H9 (cell line): ENCODE data around the gene KRT78. TPM values are rescaled to one million over a fixed set of nuclear protein-coding genes. Genes with fewer than 3 reads are reported as not detected.

Source experiments
- DNase-seq: peaks from one replicate; pipeline ENCODE4 v3.0.0-alpha.2; 2017
- H2AFZ ChIP-seq: one replicate; pipeline ENCODE4 v1.6.1; 2013; ENCODE audit warnings: mild to moderate bottlenecking, low read length, control low read depth, moderate library complexity
- H2AK5ac ChIP-seq: 2 replicates; pipeline ENCODE4 v1.6.1; 2013; ENCODE audit warnings: low read length, control low read depth, mixed read lengths; ENCODE audit not compliant: insufficient read length
- H2BK120ac ChIP-seq: one replicate; pipeline ENCODE4 v1.6.1; 2013; ENCODE audit warnings: low read depth, mild to moderate bottlenecking, low read length, control low read depth, inconsistent platforms; ENCODE audit not compliant: poor library complexity, severe bottlenecking
- H2BK12ac ChIP-seq: 2 replicates; pipeline ENCODE4 v1.6.1; 2013; ENCODE audit warnings: low read length, control low read depth, mixed read lengths, low read depth; ENCODE audit not compliant: insufficient read length
- H2BK15ac ChIP-seq: 2 replicates; pipeline ENCODE4 v1.6.1; 2013; ENCODE audit warnings: low read depth, low read length, control low read depth
- H2BK20ac ChIP-seq: one replicate; pipeline ENCODE4 v1.6.1; 2013; ENCODE audit warnings: low read depth, mild to moderate bottlenecking, low read length, control low read depth, inconsistent platforms; ENCODE audit not compliant: poor library complexity, severe bottlenecking
- H2BK5ac ChIP-seq: 2 replicates; pipeline ENCODE4 v1.6.1; 2013; ENCODE audit warnings: low read length, control low read depth, mixed read lengths; ENCODE audit not compliant: insufficient read length
- H3K14ac ChIP-seq: 2 replicates; pipeline ENCODE4 v1.6.1; 2013; ENCODE audit warnings: low read length, control low read depth; ENCODE audit not compliant: insufficient read depth
- H3K18ac ChIP-seq: 2 replicates; pipeline ENCODE4 v1.6.1; 2013; ENCODE audit warnings: low read depth, mild to moderate bottlenecking, mixed read lengths, low read length, control low read depth; ENCODE audit not compliant: insufficient read length
- H3K23ac ChIP-seq: 2 replicates; pipeline ENCODE4 v1.6.1; 2013; ENCODE audit warnings: low read length, control low read depth, mixed read lengths, low read depth; ENCODE audit not compliant: insufficient read length
- H3K23me2 ChIP-seq: 2 replicates; pipeline ENCODE4 v1.6.1; 2013; ENCODE audit warnings: low read depth, mild to moderate bottlenecking, mixed read lengths, low read length, control low read depth; ENCODE audit not compliant: insufficient read length, poor library complexity, severe bottlenecking
- H3K27ac ChIP-seq: 2 replicates; pipeline ENCODE4 v1.5.1; 2013; ENCODE audit warnings: low read length, control low read depth, mixed read lengths, low read depth; ENCODE audit not compliant: insufficient read length
- H3K27me3 ChIP-seq: 2 replicates; pipeline ENCODE4 v1.6.1; 2013; ENCODE audit warnings: low read length, control low read depth, inconsistent platforms; ENCODE audit not compliant: insufficient read depth
- H3K4ac ChIP-seq: 2 replicates; pipeline ENCODE4 v1.6.1; 2013; ENCODE audit warnings: low read depth, mild to moderate bottlenecking, control low read depth, inconsistent platforms, low read length, moderate library complexity
- H3K4me1 ChIP-seq: 2 replicates; pipeline ENCODE4 v1.6.1; 2013; ENCODE audit warnings: low read length, control low read depth, inconsistent platforms; ENCODE audit not compliant: insufficient read depth
- H3K4me2 ChIP-seq: 2 replicates; pipeline ENCODE4 v1.6.1; 2013; ENCODE audit warnings: low read length, control low read depth, mixed read lengths; ENCODE audit not compliant: insufficient read length, insufficient read depth
- H3K56ac ChIP-seq: 2 replicates; pipeline ENCODE4 v1.6.1; 2013; ENCODE audit warnings: low read depth, mild to moderate bottlenecking, mixed read lengths, low read length, control low read depth; ENCODE audit not compliant: insufficient read length
- H3K79me1 ChIP-seq: 2 replicates; pipeline ENCODE4 v1.6.1; 2013; ENCODE audit warnings: low read depth, mild to moderate bottlenecking, moderate library complexity, low read length, control low read depth, inconsistent platforms; ENCODE audit not compliant: insufficient read depth, poor library complexity, severe bottlenecking
- H3K79me2 ChIP-seq: 2 replicates; pipeline ENCODE4 v1.6.1; 2013; ENCODE audit warnings: low read length, control low read depth, inconsistent platforms; ENCODE audit not compliant: insufficient read depth
- H3K9ac ChIP-seq: 2 replicates; pipeline ENCODE4 v1.6.1; 2013; ENCODE audit warnings: low read length, control low read depth, mixed read lengths; ENCODE audit not compliant: insufficient read length; ENCODE audit errors: extremely low read depth
- H3K9me3 ChIP-seq: one replicate; pipeline ENCODE4 v1.6.1; 2013; ENCODE audit warnings: low read depth, low read length, inconsistent platforms; ENCODE audit not compliant: control insufficient read depth
- H3T11ph ChIP-seq: one replicate; pipeline ENCODE4 v1.6.1; 2013; ENCODE audit warnings: mild to moderate bottlenecking, low read length, control low read depth, inconsistent platforms
- H4K20me1 ChIP-seq: one replicate; pipeline ENCODE4 v1.6.1; 2013; ENCODE audit not compliant: control insufficient read depth, insufficient read length, insufficient read depth
- H4K5ac ChIP-seq: 2 replicates; pipeline ENCODE4 v1.6.1; 2013; ENCODE audit warnings: low read depth, mild to moderate bottlenecking, mixed read lengths, low read length, control low read depth; ENCODE audit not compliant: insufficient read length
- H4K8ac ChIP-seq: replicated peaks from 2 replicates; pipeline ENCODE4 v1.6.1; 2013; ENCODE audit warnings: low read length, control low read depth, mixed read lengths, low read depth; ENCODE audit not compliant: insufficient read length
- H4K91ac ChIP-seq: 2 replicates; pipeline ENCODE4 v1.6.1; 2013; ENCODE audit warnings: low read depth, mild to moderate bottlenecking, moderate library complexity, mixed read lengths, low read length, control low read depth; ENCODE audit not compliant: insufficient read length
- H3K27ac Mint-ChIP-seq, 3 experiments: 2 replicates in 2 of 3; 3 replicates in 1 of 3; pipeline ENCODE4 v1.8.0; 2020 to 2021; ENCODE audit warnings: mixed read lengths in 3 of 3, mild to moderate bottlenecking in 1 of 3, moderate library complexity in 1 of 3
- H3K27me3 Mint-ChIP-seq: 2 replicates; pipeline ENCODE4 v1.8.0; 2021; ENCODE audit warnings: low read depth, mild to moderate bottlenecking, moderate library complexity, mixed read lengths
- H3K36me3 Mint-ChIP-seq, 3 experiments: 2 replicates in 2 of 3; 3 replicates in 1 of 3; pipeline ENCODE4 v1.8.0; 2020 to 2021; ENCODE audit warnings: low read depth in 3 of 3, mixed read lengths in 3 of 3; ENCODE audit not compliant: insufficient read depth in 1 of 3
- H3K4me1 Mint-ChIP-seq, 2 experiments: 2 replicates each; pipeline ENCODE4 v1.8.0; 2020; ENCODE audit warnings: mixed read lengths in 2 of 2
- H3K4me3 Mint-ChIP-seq, 2 experiments: 2 replicates in 1 of 2; 3 replicates in 1 of 2; pipeline ENCODE4 v1.8.0; 2020 to 2021; ENCODE audit warnings: mild to moderate bottlenecking in 2 of 2, mixed read lengths in 2 of 2, moderate library complexity in 1 of 2
- H3K9me3 Mint-ChIP-seq, 2 experiments: 2 replicates in 1 of 2; 3 replicates in 1 of 2; pipeline ENCODE4 v1.8.0; 2020; ENCODE audit warnings: mild to moderate bottlenecking in 2 of 2, mixed read lengths in 2 of 2, moderate library complexity in 1 of 2
- WGBS: extraction: QIAGEN DNeasy Blood & Tissue Kit; methylation state at CpG from one replicate; pipeline ENCODE4 v1.1.7; 2013; ENCODE audit warnings: missing lambda C conversion rate, low lambda C conversion rate, mixed read lengths; ENCODE audit not compliant: insufficient read length; ENCODE audit errors: extremely low coverage; 5-methylcytosine and 5-hydroxymethylcytosine counted together
- total RNA-seq: library from RNA; stranded (reverse); gene quantifications from 2 replicates; pipeline ENCODE4 v1.2.1, GENCODE V29; 2021
- TF ChIP-seq, protein P1 (sequence below): fragments of 200-600 bp; sonication (generic); conservative IDR thresholded peaks from 3 replicates; pipeline ENCODE4 v1.8.0; 2021; ENCODE audit warnings: antibody characterized with exemption, mild to moderate bottlenecking

Gene KRT78
- total RNA-seq, 1 experiment from 2014 or later, result not detected

- no peak overlapping the region for H3K27ac ChIP-seq
- H2BK20ac ChIP-seq, result no peak overlapping the region
- H4K5ac ChIP-seq, result no peak overlapping the region
- H3K9me3 Mint-ChIP-seq, result no peaks in the 10 kb centered on the region
- WGBS, result no CpG with 5 or more reads among the region's 7 CpGs
- no peak overlapping the region for H3K4me2 ChIP-seq
- H4K20me1 ChIP-seq, result no peaks in the 10 kb centered on the region
- H3K23ac ChIP-seq, result no peak overlapping the region
- peaks cover 3 to 7% of the 10 kb centered on the region in 2 experiments; a peak in 3 of 4 replicates for H3K4me1 Mint-ChIP-seq
- peaks cover 3% of the 10 kb centered on the region for H3K27me3 Mint-ChIP-seq
- H3K27me3 ChIP-seq, result no peaks in the 10 kb centered on the region
- H3K9me3 ChIP-seq, result no peaks in the 10 kb centered on the region
- DNase-seq, result no peak
- H2BK15ac ChIP-seq, result no peak overlapping the region
- no peaks in the 10 kb centered on the region for H3K4me1 ChIP-seq
- no peak overlapping the region for H2BK120ac ChIP-seq
- no peaks in the 10 kb centered on the region; a peak in 1 of 7 replicates for H3K36me3 Mint-ChIP-seq
- no peak overlapping the region for H3K9ac ChIP-seq
- H3K79me1 ChIP-seq, result no peaks in the 10 kb centered on the region
- H2BK5ac ChIP-seq, result no peak overlapping the region
- no peaks in the 10 kb centered on the region for H3K79me2 ChIP-seq
- TF ChIP-seq, protein P1, sequence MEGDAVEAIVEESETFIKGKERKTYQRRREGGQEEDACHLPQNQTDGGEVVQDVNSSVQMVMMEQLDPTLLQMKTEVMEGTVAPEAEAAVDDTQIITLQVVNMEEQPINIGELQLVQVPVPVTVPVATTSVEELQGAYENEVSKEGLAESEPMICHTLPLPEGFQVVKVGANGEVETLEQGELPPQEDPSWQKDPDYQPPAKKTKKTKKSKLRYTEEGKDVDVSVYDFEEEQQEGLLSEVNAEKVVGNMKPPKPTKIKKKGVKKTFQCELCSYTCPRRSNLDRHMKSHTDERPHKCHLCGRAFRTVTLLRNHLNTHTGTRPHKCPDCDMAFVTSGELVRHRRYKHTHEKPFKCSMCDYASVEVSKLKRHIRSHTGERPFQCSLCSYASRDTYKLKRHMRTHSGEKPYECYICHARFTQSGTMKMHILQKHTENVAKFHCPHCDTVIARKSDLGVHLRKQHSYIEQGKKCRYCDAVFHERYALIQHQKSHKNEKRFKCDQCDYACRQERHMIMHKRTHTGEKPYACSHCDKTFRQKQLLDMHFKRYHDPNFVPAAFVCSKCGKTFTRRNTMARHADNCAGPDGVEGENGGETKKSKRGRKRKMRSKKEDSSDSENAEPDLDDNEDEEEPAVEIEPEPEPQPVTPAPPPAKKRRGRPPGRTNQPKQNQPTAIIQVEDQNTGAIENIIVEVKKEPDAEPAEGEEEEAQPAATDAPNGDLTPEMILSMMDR, result no peak
- H3K56ac ChIP-seq, result no peak overlapping the region
- no peak overlapping the region for H3K18ac ChIP-seq
- no peak overlapping the region for H2BK12ac ChIP-seq
- H2AK5ac ChIP-seq, result no peak overlapping the region
- H2AFZ ChIP-seq, result no peak overlapping the region
- H3K4me3 Mint-ChIP-seq, result no peak overlapping the region
- no peak overlapping the region for H4K91ac ChIP-seq
- no peak overlapping the region for H3T11ph ChIP-seq
- H3K23me2 ChIP-seq, result no peaks in the 10 kb centered on the region
- no peak overlapping the region for H3K27ac Mint-ChIP-seq
- no peak overlapping the region for H3K14ac ChIP-seq
- H4K8ac ChIP-seq, result no peak overlapping the region
- no peak overlapping the region for H3K4ac ChIP-seq
These were observed 30.4 kb downstream of the KRT78 start for GRCh38 chr12:52818388-52818787.
